ENCODE data around the gene CLK2.
A peak's percentile ranks its signal among the peaks of the same experiment; 100 is the strongest.

Gene CLK2

DNA sequence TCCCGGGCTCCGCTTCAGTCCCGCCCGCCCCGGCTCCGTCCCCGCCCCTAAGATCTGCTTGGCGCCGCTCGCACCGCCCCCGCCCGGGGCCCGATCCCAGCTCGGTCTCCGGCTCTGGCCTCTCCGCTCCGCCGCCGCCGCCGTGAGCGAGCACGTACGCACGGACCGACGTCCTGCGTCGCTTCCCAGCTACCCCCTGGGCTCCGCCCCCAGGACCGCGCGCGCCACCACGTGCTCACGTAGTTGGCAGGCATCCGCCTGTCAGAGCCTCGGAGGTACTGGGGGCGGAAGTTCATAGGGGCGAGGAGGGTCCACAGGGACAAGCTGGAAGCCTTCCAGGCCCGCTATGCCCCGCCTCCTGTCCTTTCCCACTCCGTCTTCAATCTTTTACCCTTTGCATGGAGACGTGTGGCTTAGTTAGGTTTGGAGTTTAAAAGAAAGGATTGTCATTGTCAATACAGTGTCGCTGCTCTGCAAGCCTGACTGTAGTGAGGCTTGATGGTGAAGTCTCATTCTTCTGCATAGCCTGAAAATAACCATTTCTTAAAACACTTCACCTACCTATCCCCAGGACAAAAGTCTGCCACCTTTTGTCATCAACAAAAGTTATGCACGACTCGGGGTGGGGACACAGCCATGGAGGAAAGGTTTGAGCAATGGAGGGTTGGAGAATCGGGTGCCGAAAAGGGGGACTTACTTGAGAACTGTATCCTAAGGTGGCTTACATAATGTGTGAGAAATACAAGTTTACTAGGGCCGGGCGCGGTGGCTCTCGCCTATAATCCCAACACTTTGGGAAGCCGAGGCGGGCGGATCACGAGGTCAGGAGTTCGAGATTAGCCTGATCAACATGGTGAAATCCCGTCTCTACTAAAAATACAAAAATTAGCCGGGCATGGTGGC is at the start of gene CLK2:
Gene CLK2 (minus strand): TSS at position 162 of the 903 bp plus-strand sequence. CDS start 2,527 bp downstream, outside the sequence.
- DNase-seq (ENCODE audit: low spot score) = peak; percentile 97

- peak; percentile 32 for DNase-seq (ENCODE audit: low spot score)
Observed at GRCh38 chr1:155322571-155322952, 49.3 kb upstream of the CLK2 start.

GRCh38 chr1:155321639-155322503 is 48.6 kb upstream of the CLK2 start:
- DNase-seq (ENCODE audit: low spot score) = no peak

GRCh38 chr1:155320661-155321617 is 47.6 kb upstream of the CLK2 start, which contains the start of gene RUSC1:
TSS of gene RUSC1 (plus strand) at chr1:155320894. CDS start at chr1:155321774, 880 bp downstream.
- peak; percentile 79 for DNase-seq (ENCODE audit: low spot score)

GRCh38 chr1:155320252-155320651 is 46.9 kb upstream of the CLK2 start:
- DNase-seq (ENCODE audit: low spot score) = no peak

- DNase-seq (ENCODE audit: low spot score) = no peak
Observed at GRCh38 chr1:155319536-155319935, 46.2 kb upstream of the CLK2 start.

DNA sequence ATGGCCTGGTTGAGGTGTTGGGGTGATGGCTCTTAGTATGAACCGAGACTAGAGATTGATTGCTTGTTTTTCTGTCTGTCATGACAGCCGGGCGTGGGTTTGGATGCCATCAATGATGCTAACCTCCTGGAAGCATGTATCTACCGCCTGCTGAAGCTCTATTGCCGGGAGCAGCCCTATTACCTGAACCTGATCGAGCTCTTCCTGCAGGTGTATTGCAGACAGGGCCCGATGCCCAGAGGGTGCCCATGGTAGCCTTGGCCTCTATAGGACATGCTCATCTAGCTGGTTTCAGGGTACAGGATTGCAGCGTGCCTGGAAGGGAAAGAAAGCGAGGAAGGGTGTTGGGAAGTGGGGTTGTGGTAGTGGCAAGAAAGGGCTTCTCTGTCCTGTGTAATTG is 44.8 kb upstream of the CLK2 start:
- DNase-seq (ENCODE audit: low spot score) = no peak

DNA sequence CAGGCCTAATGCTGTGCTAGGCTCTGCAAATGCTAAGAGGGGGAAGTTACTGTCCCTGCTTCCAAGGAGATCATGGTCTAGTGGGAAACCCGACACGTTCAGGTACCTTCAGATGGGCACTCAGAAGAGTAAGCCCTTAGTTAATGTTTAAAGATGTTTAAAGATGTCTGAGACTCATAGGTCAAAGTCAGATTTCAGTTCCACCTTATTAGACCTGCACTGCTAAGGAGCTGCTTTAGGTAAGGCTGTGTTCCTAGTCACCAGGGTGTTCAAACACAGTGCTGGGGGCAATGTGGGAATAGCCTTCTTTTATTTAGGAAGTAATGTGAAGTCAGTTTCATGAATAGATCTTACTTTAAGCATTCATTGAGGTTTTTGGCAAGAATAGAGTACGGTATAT is 43.6 kb upstream of the CLK2 start:
- no peak for DNase-seq (ENCODE audit: low spot score)

DNA sequence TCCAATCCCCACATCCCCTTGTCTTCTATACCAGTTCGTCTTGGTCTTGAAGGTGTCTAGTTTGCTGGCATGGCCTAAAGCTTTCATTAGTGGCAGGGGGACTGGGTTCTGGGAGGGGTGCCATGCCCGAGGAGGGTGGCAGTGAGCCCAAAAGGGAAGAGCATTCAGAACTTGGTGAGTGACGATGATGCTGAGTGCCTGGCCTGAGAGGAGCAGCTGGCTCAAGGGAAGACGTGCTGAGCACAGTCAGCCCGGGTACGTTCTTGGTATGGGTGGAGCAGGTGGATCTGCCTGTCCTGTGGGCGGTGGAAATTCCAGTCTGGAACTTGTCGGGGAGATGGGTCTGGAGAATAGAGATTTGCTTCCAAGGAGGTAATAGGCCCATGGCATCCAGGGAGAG is 40.0 kb upstream of the CLK2 start:
- no peak for DNase-seq (ENCODE audit: low spot score)

- DNase-seq (ENCODE audit: low spot score) = no peak
Observed at GRCh38 chr1:155309423-155310021, 36.2 kb upstream of the CLK2 start.

DNA sequence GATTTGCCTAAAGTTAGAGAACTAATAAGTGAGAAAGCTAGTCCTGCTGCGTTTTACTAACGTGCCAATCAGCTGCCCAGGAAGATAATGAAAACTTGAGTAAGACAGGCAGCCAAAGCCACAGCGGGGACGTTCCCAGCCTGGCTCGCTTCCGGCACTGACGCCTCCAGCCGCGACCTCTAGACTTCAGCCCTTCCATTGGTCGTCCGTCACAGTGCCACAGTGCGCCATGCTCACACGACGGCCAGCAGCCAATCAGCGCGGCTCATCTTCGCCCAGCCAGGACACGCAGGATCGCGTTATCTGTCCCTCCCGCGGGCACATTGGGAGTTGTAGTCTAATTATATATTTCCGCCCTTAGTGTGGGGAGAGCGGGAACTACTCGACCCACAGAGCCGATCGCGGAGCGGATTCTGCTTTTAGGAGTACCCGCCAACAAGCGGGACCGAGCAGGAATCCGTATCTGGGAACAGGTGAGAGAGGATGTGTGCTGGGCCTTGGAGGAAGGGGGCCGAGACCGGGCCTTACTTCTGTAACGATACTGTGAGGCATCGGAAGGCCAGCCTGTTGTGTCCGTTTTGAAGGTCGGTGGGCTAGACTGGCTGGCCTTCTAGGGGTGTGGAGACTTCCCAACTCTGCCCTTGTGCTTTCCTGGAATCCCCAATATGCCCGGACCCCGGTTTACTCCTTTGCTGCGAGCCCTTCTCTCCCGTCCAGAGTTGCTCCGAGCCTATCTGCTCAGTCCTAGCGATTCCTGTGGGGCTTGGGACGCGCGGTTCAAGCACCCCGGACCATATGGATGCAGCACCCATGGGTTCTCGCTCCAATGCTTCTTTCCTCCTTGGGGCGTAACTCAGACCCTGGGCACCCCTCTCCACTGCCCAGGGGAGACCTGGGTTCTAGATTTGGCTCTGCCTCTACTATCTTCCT is 35.5 kb upstream of the CLK2 start, which contains the start of gene FDPS:
Gene FDPS (plus strand): TSS at position 374 of the 930 bp plus-strand sequence. CDS start 924 bp downstream, outside the sequence.
- peak; percentile 99 for DNase-seq (ENCODE audit: low spot score)

DNA sequence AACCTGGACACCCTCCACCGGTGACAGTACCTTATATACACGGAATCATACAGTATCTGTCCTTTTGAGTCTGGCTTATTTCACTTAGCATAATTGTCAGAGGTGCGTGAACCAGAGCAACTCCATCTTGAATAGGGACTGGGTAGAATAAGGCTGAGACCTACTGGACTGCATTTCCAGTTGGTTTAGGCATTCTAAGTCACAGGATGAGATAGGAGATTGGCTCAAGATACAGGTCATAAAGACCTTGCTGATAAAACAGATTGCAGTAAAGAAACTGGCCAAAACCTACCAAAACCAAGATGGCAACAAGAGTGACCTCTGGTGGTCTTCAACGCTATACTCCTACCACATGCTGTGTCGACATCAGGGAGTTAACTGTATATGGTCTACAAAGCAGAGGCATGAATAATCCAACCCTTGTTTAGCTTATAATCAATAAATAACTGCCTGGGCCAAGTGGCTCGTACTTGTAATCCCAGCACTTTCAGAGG is 34.0 kb upstream of the CLK2 start:
- no peak for DNase-seq (ENCODE audit: low spot score)

DNA sequence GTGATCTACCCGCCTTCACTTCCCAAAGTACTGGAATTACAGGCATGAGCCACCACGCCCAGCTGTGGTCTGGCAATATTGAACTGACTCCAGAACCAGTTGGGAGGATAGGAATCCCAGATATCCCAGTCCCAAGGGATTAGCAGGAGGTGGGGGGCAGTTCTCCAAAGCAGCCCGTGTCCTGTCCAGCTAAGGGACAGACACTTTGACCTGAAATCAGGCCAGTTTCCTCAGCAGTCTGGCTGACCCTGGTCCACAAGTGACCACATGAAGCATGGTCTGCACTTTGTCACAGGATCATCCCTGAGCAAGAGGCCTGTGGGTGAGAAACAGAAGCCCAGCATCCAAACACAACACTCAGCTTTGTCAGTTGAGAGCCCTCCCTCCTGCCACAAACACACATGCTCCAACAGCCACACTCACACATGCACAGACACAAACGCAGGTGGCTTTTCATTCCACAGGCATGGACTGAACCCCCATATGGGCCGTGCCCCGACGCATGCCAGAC is 32.6 kb upstream of the CLK2 start:
- peak; percentile 56 for DNase-seq (ENCODE audit: low spot score)

- DNase-seq (ENCODE audit: low spot score) = no peak
Observed at GRCh38 chr1:155304558-155305063, 31.3 kb upstream of the CLK2 start.

GRCh38 chr1:155301342-155301841 is 28.1 kb upstream of the CLK2 start, which contains the start of gene PKLR:
TSS of gene PKLR (minus strand) at chr1:155301438. CDS start at chr1:155301395, 43 bp downstream.
- no peak for DNase-seq (ENCODE audit: low spot score)

- DNase-seq (ENCODE audit: low spot score) = no peak
Observed at GRCh38 chr1:155300553-155301329, 27.4 kb upstream of the CLK2 start.

- DNase-seq (ENCODE audit: low spot score) = no peak
Observed at GRCh38 chr1:155300024-155300423, 26.7 kb upstream of the CLK2 start.

- no peak for DNase-seq (ENCODE audit: low spot score)
Observed at GRCh38 chr1:155297384-155297783, 24.1 kb upstream of the CLK2 start.

All from AG08395 (cell line).